Cortex of kidney (tissue), 1 donor: Measurements from ENCODE around the gene BTF3.

Source experiments
- DNase-seq: peaks from one replicate; lab custom pipeline; 2025; lab: John Stamatoyannopoulos, UW

BTF3 gene

DNA sequence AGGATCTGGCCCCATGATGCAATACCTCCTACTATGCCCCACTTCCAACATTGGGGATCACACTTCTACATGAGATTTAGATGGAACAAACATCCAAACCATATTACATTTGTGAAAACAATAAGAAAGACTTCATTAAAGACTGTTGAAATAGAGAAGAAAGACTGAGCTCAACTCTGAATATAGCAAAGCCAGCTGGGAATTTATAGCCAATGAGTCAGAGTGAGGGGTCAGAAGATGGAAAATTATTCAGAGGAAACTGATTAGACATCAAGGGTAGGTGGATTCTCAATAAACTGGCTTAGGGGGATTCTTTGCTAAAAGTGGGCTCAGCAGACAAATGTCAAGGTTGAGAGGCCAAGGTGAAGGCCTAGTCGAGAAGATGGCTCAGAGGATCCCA, 25.6 kb downstream of the BTF3 start:
- no peak for DNase-seq

DNA sequence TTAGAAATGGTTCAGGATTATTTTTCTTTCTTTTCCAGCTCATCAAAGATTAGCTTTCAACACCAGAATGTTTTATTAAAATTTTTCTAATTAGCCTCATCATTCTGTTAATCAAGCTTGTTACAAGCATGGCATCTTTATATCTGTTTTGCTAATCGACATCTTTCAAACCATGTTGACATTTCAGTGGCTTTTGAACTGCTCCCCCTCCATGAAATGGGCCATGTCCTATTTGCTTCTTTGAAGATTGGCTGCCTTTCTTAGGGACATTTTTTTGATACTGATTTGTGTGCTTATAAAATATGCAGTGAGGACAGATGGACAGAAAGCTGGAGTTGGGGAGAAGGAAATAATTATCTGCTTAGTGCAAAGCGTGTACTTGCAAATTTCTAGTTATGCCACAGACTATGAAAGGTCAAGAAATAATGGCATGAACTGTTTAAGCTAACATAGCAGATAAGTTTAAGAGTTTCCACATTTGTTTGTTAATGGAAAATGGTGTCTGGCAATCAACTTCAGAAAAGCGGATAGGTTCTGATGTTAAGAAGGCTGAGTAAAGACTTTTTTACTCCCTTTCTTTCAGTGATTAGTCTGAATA, 27.5 kb downstream of the BTF3 start:
- no peak for DNase-seq

DNA sequence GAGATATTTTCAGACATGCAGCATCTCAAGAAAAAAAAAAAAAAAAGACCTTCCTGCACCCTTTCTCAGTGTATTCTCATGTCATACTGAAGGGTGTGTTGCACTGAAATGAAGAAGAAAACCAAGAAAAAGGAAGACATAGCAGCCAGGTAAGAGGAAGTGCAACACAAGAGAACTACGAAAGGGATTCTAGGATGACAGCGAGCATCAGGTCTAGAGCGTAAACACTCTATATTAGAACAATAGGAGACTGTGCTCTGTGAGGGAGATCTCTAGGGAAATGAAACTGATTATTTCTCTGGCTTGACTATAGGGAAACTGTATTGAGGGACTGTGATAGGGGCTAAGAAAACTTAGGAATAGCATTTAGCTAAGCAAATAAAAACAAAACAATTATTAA, 30.0 kb downstream of the BTF3 start:
- DNase-seq = no peak

DNA sequence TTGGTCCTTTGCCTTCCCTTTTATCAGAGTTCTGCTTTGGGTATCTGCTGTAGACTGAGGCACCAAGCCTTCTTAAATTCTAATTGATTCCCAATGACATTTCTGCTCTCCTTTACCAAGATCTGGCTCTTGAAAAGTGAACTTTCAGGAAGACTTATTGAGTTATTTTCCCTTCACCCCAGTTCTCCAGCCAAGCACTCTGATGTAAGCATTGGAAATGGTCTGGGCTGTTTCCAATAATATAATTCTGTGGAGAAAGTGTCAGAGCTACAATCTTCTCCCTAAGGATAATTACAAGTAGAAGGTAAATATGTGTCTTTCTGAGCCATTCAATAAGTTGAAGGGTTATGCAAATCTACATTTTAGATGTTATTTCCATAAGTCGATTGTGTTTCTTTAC, 30.8 kb downstream of the BTF3 start:
- DNase-seq = no peak

DNA sequence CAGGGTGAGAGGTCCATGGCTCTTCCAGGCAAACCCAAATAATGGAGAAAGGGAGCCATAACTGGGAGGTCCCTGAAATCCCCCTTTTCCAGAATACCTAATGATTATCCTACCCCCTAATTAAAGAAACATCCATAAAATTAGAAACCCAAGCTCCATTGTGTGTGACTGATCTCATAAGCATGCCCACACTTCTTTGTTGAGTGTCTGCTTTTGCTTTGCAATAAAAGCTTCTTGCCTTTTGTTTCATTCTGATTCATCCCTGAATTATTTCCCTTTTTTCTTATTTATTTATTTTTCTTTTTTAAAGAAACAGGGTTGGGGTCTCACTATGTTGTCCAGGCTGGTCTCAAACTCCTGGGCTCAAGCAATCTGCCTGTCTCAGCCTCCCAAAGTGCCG, 33.1 kb downstream of the BTF3 start:
- DNase-seq = no peak

DNA sequence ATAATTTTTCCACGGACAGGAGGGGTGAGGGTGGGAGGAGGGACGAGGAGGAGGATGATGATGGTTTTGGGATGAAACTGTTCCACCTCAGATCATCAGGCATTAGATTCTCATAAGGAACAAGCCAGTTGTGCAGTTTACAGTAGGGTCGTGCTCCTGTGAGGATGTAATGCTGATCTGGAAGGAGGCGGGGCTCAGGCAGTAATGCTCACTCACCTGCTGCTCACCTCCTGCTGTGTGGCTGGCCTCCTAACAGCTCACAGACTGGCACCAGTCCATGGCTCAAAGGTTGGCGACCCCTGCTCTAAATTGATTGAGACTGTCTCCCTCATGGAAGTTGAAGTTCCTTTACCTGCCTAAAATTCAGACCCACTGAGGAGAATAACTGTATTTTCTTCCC, 34.0 kb downstream of the BTF3 start:
- DNase-seq = no peak

DNA sequence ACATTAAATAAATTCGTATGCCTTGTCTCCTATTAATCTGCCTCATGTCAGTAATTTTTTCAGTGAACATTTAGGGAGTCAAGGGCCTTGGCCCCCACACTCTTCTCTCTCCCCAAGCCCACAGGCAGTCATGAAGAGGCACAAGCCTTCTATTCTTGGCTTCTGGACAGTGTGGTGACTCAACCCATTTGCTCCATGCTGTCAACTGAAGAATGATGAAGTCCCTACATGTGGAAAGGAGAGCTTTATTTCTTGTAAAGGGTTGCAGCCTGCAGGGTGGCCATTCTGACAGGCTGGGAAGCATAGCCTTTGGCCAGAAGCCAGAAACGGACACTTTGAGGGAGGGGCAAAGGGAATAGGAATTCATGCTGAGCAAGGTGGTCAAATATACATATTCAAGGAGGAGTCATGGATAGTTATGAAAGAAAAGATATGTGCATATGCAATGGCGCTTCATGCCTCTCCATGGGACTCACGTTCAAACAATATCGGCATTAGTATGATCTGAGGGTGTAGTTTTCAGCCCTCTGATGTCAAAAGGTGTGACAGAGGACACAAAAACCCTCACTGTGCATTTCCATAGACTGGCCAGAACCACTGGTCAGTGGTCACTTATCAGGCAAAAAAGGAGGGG, 35.9 kb downstream of the BTF3 start:
- no peak for DNase-seq

DNA sequence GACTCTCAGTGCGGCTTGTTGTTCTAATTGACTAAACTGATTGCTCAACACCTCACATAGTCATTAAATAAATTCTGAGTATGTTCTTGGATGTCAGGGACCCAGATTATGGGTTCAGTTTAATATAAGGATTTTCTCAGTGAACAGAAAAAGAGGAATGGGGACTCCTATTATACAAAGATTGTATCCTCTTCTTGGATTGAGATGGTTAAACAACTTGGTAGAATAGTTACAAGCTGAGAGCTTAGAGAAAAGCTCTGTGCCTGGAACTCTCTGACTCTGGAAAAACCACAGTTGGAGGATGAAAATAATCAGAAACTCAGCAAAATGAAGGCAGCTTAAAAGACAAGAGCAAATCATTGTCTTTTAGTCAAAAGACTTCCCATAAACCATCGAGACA, 36.7 kb downstream of the BTF3 start:
- DNase-seq = no peak

DNA sequence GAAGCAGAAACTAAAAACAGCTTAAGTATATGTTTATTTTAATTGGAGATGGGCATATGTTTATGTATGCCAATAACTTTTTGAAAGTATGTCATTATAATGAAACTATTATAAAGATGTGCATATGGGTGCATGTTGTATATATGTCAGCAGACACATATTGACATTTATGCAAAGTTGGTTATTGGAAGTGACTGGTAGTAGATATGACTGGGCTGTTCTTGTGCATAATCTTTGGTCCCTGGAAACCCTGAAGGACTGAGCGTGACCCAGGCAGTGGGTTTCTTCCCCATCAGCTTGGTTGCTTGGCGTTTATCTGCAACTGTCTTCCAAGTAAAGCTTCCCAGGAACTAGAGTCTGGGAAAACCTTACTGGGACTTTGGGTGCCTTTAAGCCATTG, 41.5 kb downstream of the BTF3 start:
- no peak for DNase-seq

DNA sequence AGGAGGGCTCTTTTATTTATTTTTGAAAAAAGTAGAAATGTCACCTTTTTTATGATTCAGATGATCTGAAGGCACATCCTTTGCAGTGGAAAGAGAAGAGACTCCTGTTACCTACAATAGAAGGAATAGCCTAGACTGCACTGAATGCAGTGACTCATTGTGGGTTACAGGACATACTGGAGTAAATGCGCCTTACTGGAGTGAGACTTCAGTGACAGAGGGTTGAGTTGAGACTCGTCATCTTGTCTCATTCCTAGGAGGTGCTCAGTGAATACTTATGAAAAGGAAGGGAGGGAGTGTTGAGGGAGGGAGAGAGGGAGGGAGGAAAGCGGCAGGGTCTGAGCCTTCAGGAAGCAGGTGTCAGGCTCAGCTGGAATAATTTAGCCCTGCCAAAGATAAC, 42.0 kb downstream of the BTF3 start:
- DNase-seq = no peak

DNA sequence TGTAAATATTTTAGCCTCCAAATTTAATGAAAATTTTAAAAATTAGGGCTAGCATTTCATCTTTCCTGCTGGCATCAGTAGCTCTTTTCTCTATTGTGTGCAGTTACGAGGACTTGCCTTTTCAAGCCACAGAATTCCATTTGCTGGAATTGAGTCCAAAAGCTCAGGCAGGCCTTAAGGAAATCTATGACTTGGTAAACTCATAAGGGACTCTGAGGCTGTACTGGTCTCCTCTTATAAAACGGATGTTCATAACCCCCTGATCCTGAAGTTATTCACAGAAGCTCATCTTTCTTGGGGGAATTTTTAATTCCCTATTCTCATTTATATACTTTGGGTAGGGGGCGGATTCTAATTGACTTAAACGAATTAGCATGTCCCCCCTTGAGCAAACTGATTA, 43.8 kb downstream of the BTF3 start:
- no peak for DNase-seq

DNA sequence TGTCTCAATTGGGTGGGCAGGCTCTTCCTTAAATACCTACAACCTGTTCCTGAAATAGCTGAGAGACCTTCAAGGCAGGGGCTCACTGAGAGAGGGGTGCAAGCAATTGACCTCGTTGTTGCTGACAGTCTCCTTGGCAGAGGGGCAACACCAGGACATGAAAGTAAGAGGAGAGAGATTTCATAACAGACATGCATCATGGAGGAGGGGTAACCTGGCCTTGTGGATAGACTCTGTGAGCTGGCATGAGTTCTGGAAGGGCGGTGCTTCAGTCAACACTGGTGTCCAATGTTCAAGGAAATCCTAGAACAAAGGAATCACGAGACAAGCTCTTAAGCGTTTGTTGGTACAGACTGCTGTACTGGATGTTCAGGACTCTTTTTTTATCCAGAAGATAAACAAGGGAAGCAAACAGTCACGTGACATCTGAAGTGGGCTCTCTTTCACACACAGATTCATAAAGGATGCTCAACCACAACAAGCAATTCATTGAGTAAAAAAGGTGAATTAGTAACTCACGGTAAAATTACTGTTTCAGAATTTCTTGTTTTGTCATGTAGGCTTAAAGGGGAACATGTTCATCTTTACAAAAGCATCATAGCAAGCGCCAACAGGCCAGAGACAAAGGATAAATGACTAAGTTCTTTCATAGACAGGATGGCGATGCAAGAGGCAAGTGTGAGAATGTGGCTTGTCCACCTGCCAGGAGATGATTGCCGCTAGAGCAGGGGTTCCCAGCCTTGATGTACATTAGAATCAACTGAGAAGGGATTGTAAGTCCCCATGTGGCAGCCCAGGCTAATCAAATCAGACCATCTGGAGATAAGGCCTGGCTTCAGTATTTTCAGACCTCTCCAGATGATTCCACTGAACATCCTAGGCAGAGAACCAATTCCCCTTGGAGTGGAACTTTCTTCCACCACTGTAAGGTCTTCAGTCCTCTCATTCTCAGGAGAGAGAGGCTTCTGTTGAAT, 46.5 kb downstream of the BTF3 start:
- DNase-seq = no peak

DNA sequence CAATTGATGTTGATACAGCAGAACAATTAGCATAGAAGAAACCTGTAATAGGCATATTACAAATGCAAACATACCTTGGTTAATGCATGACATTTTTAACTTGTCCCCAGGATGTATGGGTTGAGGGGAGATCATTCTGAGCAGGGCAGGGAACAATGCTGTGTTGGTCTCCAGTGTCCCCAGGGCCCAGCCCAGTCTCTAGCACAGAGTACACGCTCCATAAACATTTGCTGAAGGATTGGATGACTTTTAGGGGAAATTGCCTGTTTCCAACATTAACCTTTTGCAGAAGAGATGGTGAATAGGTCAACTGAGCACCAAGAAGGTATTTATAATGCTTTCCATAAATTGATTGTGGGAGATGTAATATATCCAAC, 47.1 kb downstream of the BTF3 start:
- DNase-seq = no peak

DNA sequence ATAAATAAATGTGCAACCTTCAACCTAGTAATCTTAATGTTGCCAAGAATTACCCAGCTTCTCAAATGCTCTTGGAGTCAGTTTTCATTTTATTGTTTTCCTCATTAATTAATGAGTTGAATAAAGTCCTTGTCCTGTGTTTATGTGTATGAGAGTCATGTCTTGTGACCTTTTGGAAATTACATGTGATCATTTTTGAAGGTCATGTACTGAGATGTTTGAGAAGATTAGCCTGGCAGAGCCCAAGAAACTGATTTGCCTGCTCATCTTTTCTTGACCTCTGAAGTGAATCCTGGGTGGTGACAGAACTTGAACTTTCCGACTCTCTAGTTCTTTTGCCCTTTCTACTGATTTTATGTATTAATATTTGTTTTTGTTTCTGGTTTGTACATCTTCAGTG, 51.8 kb downstream of the BTF3 start:
- no peak for DNase-seq

DNA sequence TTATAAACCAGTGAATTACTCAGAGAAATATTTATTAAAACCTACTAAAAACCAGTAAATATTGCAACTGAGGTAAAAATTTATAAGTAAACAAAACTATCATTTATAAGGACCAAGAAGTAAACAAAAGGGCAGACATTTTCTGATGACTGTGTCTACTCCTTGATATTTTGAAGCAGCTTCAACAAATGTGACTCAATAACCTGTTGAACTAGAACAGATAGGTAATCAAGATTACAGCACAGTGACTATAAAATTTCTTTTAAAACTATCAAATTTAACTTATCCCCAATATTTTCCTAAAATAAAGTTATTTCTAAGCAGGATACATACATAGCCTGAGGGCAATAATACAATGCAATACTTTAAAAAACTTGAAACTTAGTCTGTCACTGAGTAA, 54.4 kb downstream of the BTF3 start:
- DNase-seq = no peak
